Mucosa of gallbladder (tissue), 1 donor: ENCODE data around the gene EYS. TPM values are rescaled to one million over a fixed set of nuclear protein-coding genes. Genes with fewer than 3 reads are reported as not detected.
"Not testable (repeated sequence)": the region's sequence is repeated elsewhere in the genome, so short reads cannot be mapped to it uniquely, and the experiment has no call there.

ENCODE experiments used
- DNase-seq: peaks from one replicate; pipeline ENCODE4 v3.0.0-alpha.2; 2020; ENCODE audit warnings: low spot score
- total RNA-seq: library from RNA; stranded (reverse); gene quantifications from one replicate; pipeline ENCODE4 v1.2.1, GENCODE V29; 2021
- donor health status: DM: no; HTN: no; CAD: no.

Gene EYS
- total RNA-seq, 1 donor from 2014 or later: not detected

GRCh38 chr6:63910863-63911551 lies 1796.0 kb downstream of the EYS start:
- no peak for DNase-seq

GRCh38 chr6:63904650-63905248 lies 1802.3 kb downstream of the EYS start:
- DNase-seq: no peak

GRCh38 chr6:63899550-63899949 lies 1807.5 kb downstream of the EYS start:
- DNase-seq: no peak

GRCh38 chr6:63897952-63898351 lies 1809.1 kb downstream of the EYS start:
- no peak for DNase-seq

- no peak for DNase-seq
Measured at GRCh38 chr6:63897459-63897858, 1809.6 kb downstream of the EYS start.

- no peak for DNase-seq
Measured at GRCh38 chr6:63888416-63888815, 1818.6 kb downstream of the EYS start.

- DNase-seq: not testable (repeated sequence)
Measured at GRCh38 chr6:63887804-63888203, 1819.2 kb downstream of the EYS start.

GRCh38 chr6:63887002-63887751 lies 1819.8 kb downstream of the EYS start:
- no peak for DNase-seq

- no peak for DNase-seq
Measured at GRCh38 chr6:63886341-63886740, 1820.7 kb downstream of the EYS start.

- DNase-seq: no peak
Measured at GRCh38 chr6:63883597-63883996, 1823.4 kb downstream of the EYS start.

- DNase-seq: no peak
Measured at GRCh38 chr6:63882208-63882607, 1824.8 kb downstream of the EYS start.

GRCh38 chr6:63881791-63882190 lies 1825.2 kb downstream of the EYS start:
- no peak for DNase-seq

GRCh38 chr6:63872233-63872632 lies 1834.8 kb downstream of the EYS start:
- DNase-seq: no peak

GRCh38 chr6:63868351-63868750 lies 1838.7 kb downstream of the EYS start:
- no peak for DNase-seq

- no peak for DNase-seq
Measured at GRCh38 chr6:63864671-63865318, 1842.2 kb downstream of the EYS start.

- no peak for DNase-seq
Measured at GRCh38 chr6:63864061-63864460, 1843.0 kb downstream of the EYS start.

GRCh38 chr6:63862486-63863198 lies 1844.4 kb downstream of the EYS start:
- DNase-seq: no peak

GRCh38 chr6:63859528-63859927 lies 1847.5 kb downstream of the EYS start:
- DNase-seq: no peak

- DNase-seq: no peak
Measured at GRCh38 chr6:63858691-63859090, 1848.3 kb downstream of the EYS start.

GRCh38 chr6:63856271-63856670 lies 1850.8 kb downstream of the EYS start:
- DNase-seq: no peak

GRCh38 chr6:63844287-63844686 lies 1862.7 kb downstream of the EYS start:
- no peak for DNase-seq

GRCh38 chr6:63839485-63839884 lies 1867.5 kb downstream of the EYS start:
- DNase-seq: no peak
